IPS-15b (cell line): ENCODE data around the gene CACNB4.

Experiments used
- H3K27me3 ChIP-seq: one replicate; pipeline ENCODE4 v1.6.1; 2013; ENCODE audit warnings: low read length; ENCODE audit not compliant: control insufficient read depth, insufficient read depth
- H3K36me3 ChIP-seq: one replicate; pipeline ENCODE4 v1.6.1; 2013; ENCODE audit warnings: low read length; ENCODE audit not compliant: control insufficient read depth, insufficient read depth
- H3K4me1 ChIP-seq: one replicate; pipeline ENCODE4 v1.6.1; 2013; ENCODE audit warnings: mild to moderate bottlenecking, low read length; ENCODE audit not compliant: control insufficient read depth, insufficient read depth
- H3K4me3 ChIP-seq: one replicate; pipeline ENCODE4 v1.5.1; 2013; ENCODE audit warnings: low read depth, low read length
- H3K9ac ChIP-seq: one replicate; pipeline ENCODE4 v1.6.1; 2013; ENCODE audit warnings: low read depth, mild to moderate bottlenecking, low read length
- H3K9me3 ChIP-seq: one replicate; pipeline ENCODE4 v1.6.1; 2013; ENCODE audit warnings: mild to moderate bottlenecking, low read length; ENCODE audit not compliant: control insufficient read depth, insufficient read depth

Gene CACNB4

GRCh38 chr2:152063325-152063924, 35.4 kb downstream of the CACNB4 start:
- Histone ChIP-seq H3K4me3 (no peak overlapping the region), H3K9me3 (no peaks in the 10 kb centered on the region), H3K27me3 (no peaks in the 10 kb centered on the region), H3K36me3 (no peaks in the 10 kb centered on the region), H3K9ac (no peak overlapping the region), H3K4me1 (no peaks in the 10 kb centered on the region)

DNA sequence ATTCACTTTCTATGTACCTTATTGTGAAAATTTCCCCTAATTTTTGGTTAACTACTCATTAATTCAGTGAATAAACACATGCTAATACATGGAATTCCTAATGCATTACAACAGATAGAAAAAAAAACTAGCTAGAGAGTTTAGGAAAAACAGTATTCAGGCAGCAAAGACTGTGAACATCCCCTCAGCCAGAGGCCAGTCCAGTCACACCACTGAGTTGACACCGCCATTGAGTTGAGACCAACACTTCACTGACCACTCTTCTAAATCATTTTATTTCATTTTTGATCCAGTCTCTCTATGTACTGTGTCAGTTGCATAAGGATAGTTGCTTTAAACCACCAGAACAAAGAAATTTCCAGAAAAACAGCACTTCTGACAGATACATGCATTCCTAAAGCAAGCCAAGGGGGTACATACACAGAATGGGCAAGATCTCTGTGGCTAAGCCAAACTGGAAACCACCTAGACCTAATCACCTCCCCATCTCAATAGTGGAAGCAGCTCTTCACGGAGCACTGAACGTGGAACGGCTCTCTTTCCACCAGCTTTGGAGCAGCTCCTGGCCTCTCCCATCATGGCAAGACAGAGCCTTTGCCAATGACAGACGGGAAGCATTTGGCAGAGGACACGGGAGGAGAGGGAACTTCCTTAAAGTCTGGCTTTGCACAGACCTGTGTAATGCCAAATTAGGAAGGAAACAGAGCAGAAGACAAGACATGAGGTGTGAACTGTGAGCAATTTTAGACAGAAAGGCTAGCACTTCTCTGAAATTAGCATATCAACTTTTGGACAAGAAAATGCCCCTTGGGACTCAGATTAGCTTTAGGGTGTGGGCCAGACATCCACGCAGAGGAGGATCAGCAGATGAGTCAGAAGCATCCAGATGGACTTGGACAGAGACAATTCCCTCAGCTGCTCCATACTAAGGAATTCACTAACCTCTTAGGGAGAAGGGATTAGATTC, 36.4 kb downstream of the CACNB4 start:
- H3K4me1 ChIP-seq: no peaks in the 10 kb centered on the region
- H3K27me3 ChIP-seq: no peaks in the 10 kb centered on the region
- H3K36me3 ChIP-seq: no peaks in the 10 kb centered on the region
- H3K4me3 ChIP-seq: no peak overlapping the region
- H3K9ac ChIP-seq: no peak overlapping the region
- H3K9me3 ChIP-seq: no peaks in the 10 kb centered on the region

DNA sequence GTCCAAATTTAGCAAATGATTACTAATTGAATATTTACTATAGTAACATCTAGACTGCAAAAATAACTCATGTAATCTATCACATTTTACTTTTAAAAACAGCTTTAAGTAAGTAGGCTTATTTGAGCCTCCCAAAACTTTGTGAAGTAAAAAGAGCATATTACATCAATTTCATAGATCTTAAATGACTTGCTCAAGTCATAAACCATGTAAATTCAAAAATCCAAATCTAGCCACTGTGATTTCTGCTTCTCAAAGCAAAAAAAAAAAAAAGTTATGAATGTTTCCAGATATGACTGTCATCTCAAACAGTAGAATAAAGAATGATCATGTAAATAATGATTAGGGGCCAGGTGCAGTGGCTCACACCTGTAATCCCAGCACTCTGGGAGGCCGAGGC, 37.5 kb downstream of the CACNB4 start:
- H3K9ac ChIP-seq: no peak overlapping the region

GRCh38 chr2:152058655-152059054, 40.2 kb downstream of the CACNB4 start:
- H3K27me3 ChIP-seq: no peaks in the 10 kb centered on the region
- H3K9ac ChIP-seq: no peak overlapping the region
- H3K9me3 ChIP-seq: no peaks in the 10 kb centered on the region
- no peaks in the 10 kb centered on the region for H3K4me1 ChIP-seq
- no peaks in the 10 kb centered on the region for H3K36me3 ChIP-seq
- no peak overlapping the region for H3K4me3 ChIP-seq

More for the DNA sequence above, 37.5 kb downstream of the CACNB4 start:
- Histone ChIP-seq H3K27me3 (no peaks in the 10 kb centered on the region), H3K9me3 (no peaks in the 10 kb centered on the region), H3K4me1 (no peaks in the 10 kb centered on the region), H3K4me3 (no peak overlapping the region), H3K36me3 (no peaks in the 10 kb centered on the region)

- H3K9ac ChIP-seq: no peak overlapping the region
These were observed 42.4 kb downstream of the CACNB4 start for GRCh38 chr2:152056418-152056817.

GRCh38 chr2:152055366-152056108, 43.3 kb downstream of the CACNB4 start:
- Histone ChIP-seq H3K36me3 (no peaks in the 10 kb centered on the region), H3K27me3 (no peaks in the 10 kb centered on the region), H3K4me3 (no peak overlapping the region), H3K4me1 (peaks cover 2% of the 10 kb centered on the region), H3K9ac (no peak overlapping the region), H3K9me3 (no peaks in the 10 kb centered on the region)

More at GRCh38 chr2:152056418-152056817, 42.4 kb downstream of the CACNB4 start:
- Histone ChIP-seq H3K9me3 (no peaks in the 10 kb centered on the region), H3K27me3 (no peaks in the 10 kb centered on the region), H3K36me3 (no peaks in the 10 kb centered on the region), H3K4me3 (no peak overlapping the region), H3K4me1 (peaks cover 2% of the 10 kb centered on the region)

DNA sequence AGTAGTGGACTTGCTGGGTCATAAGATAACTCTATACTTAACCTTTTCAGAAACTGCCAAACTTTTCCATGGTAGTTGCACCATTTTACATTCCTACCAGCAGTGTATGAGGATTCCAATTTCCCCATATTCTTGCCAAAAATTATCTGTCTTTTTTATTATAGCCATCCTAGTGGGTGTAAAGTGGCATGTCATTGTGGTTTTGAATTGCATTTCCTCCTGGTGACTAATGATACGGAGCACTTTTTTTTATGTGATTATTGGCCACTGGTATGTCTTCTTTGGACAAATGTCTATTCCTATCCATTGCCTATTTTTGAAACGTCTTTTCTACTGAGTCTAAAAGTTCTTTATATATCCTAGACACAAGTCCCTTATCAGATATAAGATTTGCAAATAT, 44.3 kb downstream of the CACNB4 start:
- Histone ChIP-seq H3K9me3 (no peaks in the 10 kb centered on the region), H3K4me1 (peaks cover 9% of the 10 kb centered on the region), H3K9ac (no peak overlapping the region), H3K4me3 (no peak overlapping the region), H3K36me3 (no peaks in the 10 kb centered on the region), H3K27me3 (no peaks in the 10 kb centered on the region)

DNA sequence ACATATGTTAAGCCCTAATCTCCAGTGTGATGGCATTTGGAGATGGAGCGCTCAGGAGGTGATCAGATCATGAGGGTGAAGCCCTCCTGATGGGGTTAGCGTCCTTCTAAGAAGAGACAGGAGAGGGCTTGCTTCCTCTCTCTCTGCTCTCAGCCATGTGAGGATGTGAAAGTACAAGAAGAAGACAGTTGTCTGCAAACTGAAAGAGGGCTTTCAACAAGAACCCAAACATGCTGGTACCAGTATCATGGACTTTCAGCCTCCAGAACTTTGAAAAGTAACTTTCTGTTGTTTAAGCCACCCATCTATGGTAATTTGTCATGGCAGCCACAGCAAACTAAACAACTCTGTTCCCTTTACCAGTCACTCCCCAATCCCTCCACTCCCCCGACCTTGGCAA, 47.4 kb downstream of the CACNB4 start:
- Histone ChIP-seq H3K9ac (no peak overlapping the region), H3K4me3 (no peak overlapping the region), H3K9me3 (no peaks in the 10 kb centered on the region), H3K4me1 (peaks cover 12% of the 10 kb centered on the region), H3K27me3 (no peaks in the 10 kb centered on the region), H3K36me3 (no peaks in the 10 kb centered on the region)

DNA sequence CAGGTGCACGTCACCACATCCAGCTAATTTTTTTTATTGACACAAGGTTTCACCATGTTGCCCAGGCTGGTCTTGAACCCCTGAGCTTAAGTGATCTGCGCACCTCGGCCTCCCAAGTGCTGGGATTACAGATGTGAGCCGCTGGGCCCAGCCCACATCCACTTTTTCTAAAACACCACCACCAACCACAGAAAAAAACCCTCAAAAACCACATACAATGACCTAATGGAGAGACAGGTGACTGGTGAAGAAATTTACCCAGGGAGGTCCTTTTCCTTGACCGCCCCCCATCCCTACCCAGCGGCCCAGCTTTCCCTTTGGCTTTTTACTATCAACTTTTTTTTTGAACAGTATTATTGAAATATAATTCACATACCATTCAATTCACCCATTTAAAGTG, 47.9 kb downstream of the CACNB4 start:
- Histone ChIP-seq H3K9ac (no peak overlapping the region), H3K4me1 (peaks cover 12% of the 10 kb centered on the region)

GRCh38 chr2:152050341-152050740, 48.5 kb downstream of the CACNB4 start:
- H3K27me3 ChIP-seq: no peaks in the 10 kb centered on the region
- H3K4me1 ChIP-seq: peaks cover 12% of the 10 kb centered on the region
- H3K9me3 ChIP-seq: no peaks in the 10 kb centered on the region
- H3K4me3 ChIP-seq: no peak overlapping the region
- no peak overlapping the region for H3K9ac ChIP-seq
- H3K36me3 ChIP-seq: no peaks in the 10 kb centered on the region

More for the DNA sequence above, 47.9 kb downstream of the CACNB4 start:
- Histone ChIP-seq H3K27me3 (no peaks in the 10 kb centered on the region), H3K4me3 (no peak overlapping the region), H3K36me3 (no peaks in the 10 kb centered on the region), H3K9me3 (no peaks in the 10 kb centered on the region)

DNA sequence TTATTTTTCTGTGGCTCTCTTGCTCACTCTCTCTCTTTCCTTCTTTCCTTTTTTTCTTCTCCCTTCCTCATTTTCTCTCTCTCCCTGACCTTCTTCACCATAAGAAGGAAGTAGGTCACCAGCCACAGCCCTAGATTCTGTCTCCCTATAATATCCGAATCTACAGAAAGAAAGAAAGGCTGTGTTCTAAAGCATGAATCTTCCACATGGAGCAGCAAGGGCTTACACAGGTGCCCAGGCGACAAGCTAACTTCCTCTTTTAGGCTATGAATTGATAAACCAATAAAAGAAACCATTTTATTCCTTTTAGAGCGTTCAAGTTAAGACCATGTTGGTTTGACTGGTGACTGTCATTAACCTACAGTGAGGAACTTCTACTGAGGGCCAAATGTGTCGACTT, 49.3 kb downstream of the CACNB4 start:
- H3K27me3 ChIP-seq: no peaks in the 10 kb centered on the region
- peaks cover 12% of the 10 kb centered on the region for H3K4me1 ChIP-seq
- H3K9me3 ChIP-seq: no peaks in the 10 kb centered on the region
- no peaks in the 10 kb centered on the region for H3K36me3 ChIP-seq
- H3K4me3 ChIP-seq: no peak overlapping the region
- no peak overlapping the region for H3K9ac ChIP-seq
